CD14-positive monocyte (primary cell): Measurements from ENCODE around the gene ARID2. TPM values are rescaled to one million over a fixed set of nuclear protein-coding genes. Genes with fewer than 3 reads are reported as not detected.

Experiments used
- DNase-seq, 3 donors: peaks; one replicate each; pipeline ENCODE4 v3.0.0-alpha.2; 2011 to 2022
- H2AFZ ChIP-seq: 2 replicates; pipeline ENCODE4 v1.6.0; 2012; ENCODE audit warnings: mild to moderate bottlenecking, low read depth, low read length, inconsistent platforms; ENCODE audit not compliant: insufficient read depth, poor library complexity, severe bottlenecking
- H3K27ac ChIP-seq, 2 donors: 1 replicate in 1 of 2; 2 replicates in 1 of 2; pipeline ENCODE4 v1.5.1; 2012 to 2013; ENCODE audit warnings: low read length in 2 of 2, control low read depth in 1 of 2, inconsistent platforms in 1 of 2, low read depth in 1 of 2, mild to moderate bottlenecking in 1 of 2
- H3K27me3 ChIP-seq, 2 donors: one replicate each; pipeline versions ENCODE4 v1.6.0 to v1.6.1; 2011 to 2013; ENCODE audit warnings: low read length in 2 of 2; ENCODE audit not compliant: control insufficient read depth in 2 of 2, insufficient read depth in 2 of 2
- H3K36me3 ChIP-seq, 2 donors: replicated peaks in 1 of 2; 1 replicate in 1 of 2; 2 replicates in 1 of 2; pipeline versions ENCODE4 v1.5.1 to v1.6.1; 2012 to 2013; ENCODE audit warnings: low read length in 2 of 2, control low read depth in 1 of 2, inconsistent platforms in 1 of 2, mild to moderate bottlenecking in 1 of 2; ENCODE audit not compliant: insufficient read depth in 2 of 2, control insufficient read depth in 1 of 2
- H3K4me1 ChIP-seq, 2 donors: 1 replicate in 1 of 2; 2 replicates in 1 of 2; pipeline versions ENCODE4 v1.5.1 to v1.6.1; 2012 to 2013; ENCODE audit warnings: low read length in 2 of 2, control low read depth in 1 of 2, inconsistent platforms in 1 of 2, mild to moderate bottlenecking in 1 of 2, moderate library complexity in 1 of 2; ENCODE audit not compliant: insufficient read depth in 2 of 2, control insufficient read depth in 1 of 2
- H3K4me2 ChIP-seq: replicated peaks from 2 replicates; pipeline ENCODE3; 2012; ENCODE audit warnings: low read length, moderate library complexity, mild to moderate bottlenecking; ENCODE audit not compliant: poor library complexity, severe bottlenecking; ENCODE audit errors: extremely low read depth
- H3K4me3 ChIP-seq, 3 experiments: fragments of 200-600 bp in 1 of 3; sonication (generic) in 1 of 3; replicated peaks in 1 of 3; 1 replicate in 2 of 3; 2 replicates in 1 of 3; pipeline ENCODE4 v1.5.1; 2011 to 2013; ENCODE audit warnings: low read length in 3 of 3, mild to moderate bottlenecking in 3 of 3, control low read depth in 2 of 3, low read depth in 2 of 3, inconsistent platforms in 1 of 3, moderate library complexity in 1 of 3
- H3K79me2 ChIP-seq: 2 replicates; pipeline ENCODE4 v1.6.0; 2012; ENCODE audit warnings: mild to moderate bottlenecking, control low read depth, inconsistent platforms, low read length, moderate library complexity; ENCODE audit not compliant: insufficient read depth
- H3K9ac ChIP-seq: 2 replicates; pipeline ENCODE4 v1.6.0; 2017; ENCODE audit warnings: low read length, mild to moderate bottlenecking; ENCODE audit not compliant: insufficient read depth, poor library complexity, severe bottlenecking
- H3K9me3 ChIP-seq, 2 donors: replicated peaks in 1 of 2; 1 replicate in 1 of 2; 2 replicates in 1 of 2; pipeline versions ENCODE4 v1.5.1 to v1.6.1; 2012 to 2013; ENCODE audit warnings: low read length in 2 of 2, control low read depth in 1 of 2; ENCODE audit not compliant: control insufficient read depth in 1 of 2, insufficient read depth in 1 of 2
- H4K20me1 ChIP-seq: 2 replicates; pipeline ENCODE4 v1.6.0; 2012; ENCODE audit warnings: mild to moderate bottlenecking, low read length, control low read depth, moderate library complexity; ENCODE audit not compliant: insufficient read depth
- H3K27ac Mint-ChIP-seq, 7 donors: one replicate each; pipeline ENCODE4 v1.8.0; 2020; ENCODE audit warnings: mild to moderate bottlenecking in 7 of 7, mixed read lengths in 7 of 7, moderate library complexity in 6 of 7, inconsistent platforms in 2 of 7
- H3K27me3 Mint-ChIP-seq, 3 donors: one replicate each; pipeline ENCODE4 v1.8.0; 2021 to 2022; ENCODE audit warnings: low read depth in 3 of 3, mild to moderate bottlenecking in 3 of 3, mixed read lengths in 3 of 3, moderate library complexity in 3 of 3, inconsistent platforms in 1 of 3
- H3K36me3 Mint-ChIP-seq, 2 donors: one replicate each; pipeline ENCODE4 v1.8.0; 2020; ENCODE audit warnings: mixed read lengths in 2 of 2, inconsistent platforms in 1 of 2, mild to moderate bottlenecking in 1 of 2
- H3K4me1 Mint-ChIP-seq: one replicate; pipeline ENCODE4 v1.8.0; 2020; ENCODE audit warnings: mild to moderate bottlenecking, mixed read lengths
- H3K4me3 Mint-ChIP-seq, 2 donors: one replicate each; pipeline ENCODE4 v1.8.0; 2020; ENCODE audit warnings: mild to moderate bottlenecking in 2 of 2, mixed read lengths in 2 of 2, moderate library complexity in 1 of 2
- H3K9me3 Mint-ChIP-seq, 7 donors: one replicate each; pipeline ENCODE4 v1.8.0; 2020 to 2022; ENCODE audit warnings: mixed read lengths in 7 of 7, mild to moderate bottlenecking in 6 of 7, moderate library complexity in 6 of 7, inconsistent platforms in 2 of 7
- CTCF ChIP-seq: fragments of 200-600 bp; IDR thresholded peaks from one replicate; pipeline ENCODE4 v1.8.0; 2022; ENCODE audit warnings: antibody characterized with exemption, mild to moderate bottlenecking
- WGBS: methylation state at CpG from one replicate; pipeline ENCODE4 v1.1.5; 2013; ENCODE audit warnings: missing lambda C conversion rate; ENCODE audit not compliant: insufficient coverage; 5-methylcytosine and 5-hydroxymethylcytosine counted together
- intact Hi-C, 2 donors: fragments of 100-400 bp; cut with micrococcal nuclease; formaldehyde crosslinking; loops; one replicate each; pipeline versions ENCODE4 v1.15.0 to v1.15.1; 2023
- polyA plus RNA-seq, 3 donors: library from polyadenylated mRNA; depleted of rRNA in 1 of 3; unstranded in 2 of 3; stranded (reverse) in 1 of 3; fragments of 300-500 nt in 2 of 3; fragments of >200 nt in 1 of 3; fragmentation: Illumina TruSeq in 2 of 3; gene quantifications; 1 replicate in 2 of 3; 2 replicates in 1 of 3; pipeline ENCODE4 v1.2.3, GENCODE V29; 2012 to 2021

Gene ARID2
- polyA plus RNA-seq, 3 donors = 3.0 to 8.0 (median 4.7) TPM

GRCh38 chr12:45726603-45727300, 2.8 kb upstream of the ARID2 start:
- Histone ChIP-seq H3K9me3 (no peaks in the 10 kb centered on the region), H2AFZ (peak overlapping the region; percentile 94), H3K4me3 (peak overlapping the region; percentile 65 to 98 (median 73)), H3K27me3 (no peaks in the 10 kb centered on the region), H3K9ac (peak overlapping the region; percentile 97), H4K20me1 (peaks cover 13% of the 10 kb centered on the region), H3K27ac (peak overlapping the region; percentile 95 to 98), H3K79me2 (peaks cover 66% of the 10 kb centered on the region), H3K36me3 (no peaks in the 10 kb centered on the region), H3K4me1 (peaks cover 25 to 49% of the 10 kb centered on the region in 2 donors), H3K4me2 (peak overlapping the region; percentile 91)
- Mint-ChIP-seq H3K27me3 (no peaks in the 10 kb centered on the region), H3K27ac (peak overlapping the region; percentile 98 to 99 (median 98)), H3K4me3 (peak overlapping the region; percentile 98 to 99), H3K4me1 (peaks cover 40% of the 10 kb centered on the region), H3K9me3 (peaks cover 0 to 4% (median 0%) of the 10 kb centered on the region in 7 donors), H3K36me3 (no peaks in the 10 kb centered on the region)
- WGBS = 0% methylated on average over 38 of the region's 42 CpGs
- peak; percentile 16 to 52 (median 30) for DNase-seq
- intact Hi-C loops = loop anchor here in 1 of 2 donors (5.0 to 10.0 kb wide), 3 partner anchors 182 to 512 kb away; partner anchors contain the start of genes ANO6 and SCAF11
- TF ChIP-seq CTCF = no peak

- H3K36me3 ChIP-seq = no peaks in the 10 kb centered on the region
- H2AFZ ChIP-seq = peak overlapping the region; percentile 94
- H3K27me3 Mint-ChIP-seq = no peaks in the 10 kb centered on the region
- H3K36me3 Mint-ChIP-seq = peaks cover 0 to 3% of the 10 kb centered on the region in 2 donors
- peaks cover 41% of the 10 kb centered on the region for H3K4me1 Mint-ChIP-seq
- WGBS = 0% methylated on average over 28 of the region's 45 CpGs
- peak overlapping the region; percentile 98 to 99 (median 98) for H3K27ac Mint-ChIP-seq
- peaks cover 29 to 55% of the 10 kb centered on the region in 2 donors for H3K4me1 ChIP-seq
- peaks cover 6% of the 10 kb centered on the region for H4K20me1 ChIP-seq
- intact Hi-C loops = loop anchor here in 1 of 2 donors (5.0 to 10.0 kb wide), 3 partner anchors 183 to 513 kb away; partner anchors contain the start of genes ANO6 and SCAF11
- H3K79me2 ChIP-seq = peaks cover 66% of the 10 kb centered on the region
- no peaks in the 10 kb centered on the region for H3K9me3 ChIP-seq
- peak overlapping the region; percentile 97 for H3K9ac ChIP-seq
- H3K27ac ChIP-seq = peak overlapping the region; percentile 95 to 98
- H3K4me3 Mint-ChIP-seq = peak overlapping the region; percentile 98 to 99
- peak overlapping the region; percentile 65 to 98 (median 73) for H3K4me3 ChIP-seq
- TF ChIP-seq CTCF = no peak
- H3K9me3 Mint-ChIP-seq = peaks cover 0 to 4% (median 0%) of the 10 kb centered on the region in 7 donors
- peak; percentile 97 to 99 (median 98) for DNase-seq
- H3K27me3 ChIP-seq = no peaks in the 10 kb centered on the region
- peak overlapping the region; percentile 91 for H3K4me2 ChIP-seq
Measured at GRCh38 chr12:45727301-45727979, 2.1 kb upstream of the ARID2 start.
